AG10803 (cell line): ENCODE measurements around the gene IRF4.

ENCODE experiments used
- DNase-seq: peaks from one replicate; pipeline ENCODE4 v3.0.0; 2010; ENCODE audit warnings: low read depth
- H3K4me3 ChIP-seq: 2 replicates; pipeline ENCODE4 v1.5.1; 2011; ENCODE audit warnings: mild to moderate bottlenecking, low read length, control low read depth
- CTCF ChIP-seq: conservative IDR thresholded peaks from 2 replicates; pipeline ENCODE4 v1.5.1; 2011; ENCODE audit warnings: mild to moderate bottlenecking, low read length, control low read depth, inconsistent platforms

IRF4 gene

GRCh38 chr6:350371-350770 is 41.2 kb upstream of the IRF4 start:
- no peak overlapping the region for H3K4me3 ChIP-seq
- DNase-seq: no peak
- TF ChIP-seq CTCF: no peak

- no peak for TF ChIP-seq CTCF
- DNase-seq: no peak
- H3K4me3 ChIP-seq: no peak overlapping the region
These were observed 40.3 kb upstream of the IRF4 start for GRCh38 chr6:351011-351866.

GRCh38 chr6:351867-352289 is 39.7 kb upstream of the IRF4 start:
- no peak for DNase-seq
- no peak for TF ChIP-seq CTCF
- H3K4me3 ChIP-seq: no peak overlapping the region

GRCh38 chr6:352474-352873 is 39.1 kb upstream of the IRF4 start:
- no peak overlapping the region for H3K4me3 ChIP-seq
- no peak for TF ChIP-seq CTCF
- no peak for DNase-seq

- no peak overlapping the region for H3K4me3 ChIP-seq
- no peak for TF ChIP-seq CTCF
- DNase-seq: no peak
These were observed 38.6 kb upstream of the IRF4 start for GRCh38 chr6:352896-353470.

- TF ChIP-seq CTCF: no peak
- no peak for DNase-seq
- no peak overlapping the region for H3K4me3 ChIP-seq
These were observed 37.6 kb upstream of the IRF4 start for GRCh38 chr6:353642-354614.
